Measurements from ENCODE around the gene SHISA2. TPM values are rescaled to one million over a fixed set of nuclear protein-coding genes. Genes with fewer than 3 reads are reported as not detected.

Gene SHISA2
- total and polyA plus RNA-seq, 2 of the 13 experiments (the other 11 are each of a cell fraction or from before 2014, with no cell fraction given), result not detected

DNA sequence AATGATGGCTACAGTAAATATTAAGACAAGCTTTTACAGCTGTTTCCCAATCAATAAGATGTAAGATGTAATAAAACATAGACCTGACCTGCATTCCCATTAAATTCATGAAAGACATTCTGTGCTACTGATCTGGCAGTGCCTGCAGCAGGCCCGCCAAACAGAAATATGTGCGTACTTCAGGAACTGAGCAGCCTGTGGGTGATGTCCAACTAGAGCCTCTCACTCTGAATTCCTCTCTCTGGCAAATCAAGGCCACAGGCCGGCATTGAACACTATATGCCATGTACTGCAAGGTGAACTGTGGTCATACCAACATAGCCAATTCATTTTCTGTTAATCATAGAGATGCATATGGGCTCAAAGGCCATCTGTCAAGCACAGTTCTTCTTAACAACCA is 17.8 kb downstream of the SHISA2 start:
- Histone ChIP-seq H3K36me3 (replicated peaks in 1 of 2; ENCODE audit: control insufficient read depth in 1 of 2, insufficient read depth in 2 of 2, low read length in 2 of 2) (no peaks in the 10 kb centered on the region), H3K27ac (ENCODE audit: extremely low read length, insufficient read depth, low read length) (no peak overlapping the region), H3K4me3 (replicated peaks in 1 of 3; ENCODE audit: insufficient read depth in 1 of 3, low read depth in 2 of 3, low read length in 3 of 3) (no peak overlapping the region), H3K79me2 (ENCODE audit: insufficient read depth, low read length) (no peaks in the 10 kb centered on the region), H3K4me1 (ENCODE audit: insufficient read depth, low read length) (no peaks in the 10 kb centered on the region), H2AFZ (ENCODE audit: low read length) (no peak overlapping the region), H3K9ac (ENCODE audit: insufficient read depth, low read depth, low read length) (no peak overlapping the region), H3K9me3 (ENCODE audit: low read length) (no peaks in the 10 kb centered on the region), H3K4me2 (ENCODE audit: low read depth, low read length) (no peak overlapping the region), H4K20me1 (ENCODE audit: insufficient read depth, low read length) (no peaks in the 10 kb centered on the region), H3K27me3 (ENCODE audit: control insufficient read depth in 1 of 2, insufficient read depth in 2 of 2, low read length in 2 of 2) (no peaks in the 10 kb centered on the region; a peak in 2 of 5 replicates)
- DNase-seq (ENCODE audit: low spot score), result no peak
- CTCF ChIA-PET (ENCODE audit: low intra/inter-chr PET ratio, low total read pairs), result no interaction called here
- POLR2A ChIA-PET, result no interaction called here
- no TSS peak for BruUV-seq (replicated peaks)
- FAIRE-seq, result no peak
- intact Hi-C loops (cut with micrococcal nuclease; ENCODE audit: unreplicated experiment) (no loop called here), in situ Hi-C loops (cut with HindIII; ENCODE audit: extremely low pct_ligation_motif_present, low pct_unique_long_range_greater_than_20kb) (no loop called here)
- ATAC-seq, result no peak
- no peak for TF ChIP-seq CENPX (CRISPR knock-in tag; IDR thresholded peaks at IDR 0.05)
- TF ChIP-seq SMAD3 (CRISPR knock-in tag; IDR thresholded peaks at IDR 0.05), result no peak
- 3% methylated on average over 3 of the region's 3 CpGs for WGBS (ENCODE audit: low lambda C conversion rate)

DNA sequence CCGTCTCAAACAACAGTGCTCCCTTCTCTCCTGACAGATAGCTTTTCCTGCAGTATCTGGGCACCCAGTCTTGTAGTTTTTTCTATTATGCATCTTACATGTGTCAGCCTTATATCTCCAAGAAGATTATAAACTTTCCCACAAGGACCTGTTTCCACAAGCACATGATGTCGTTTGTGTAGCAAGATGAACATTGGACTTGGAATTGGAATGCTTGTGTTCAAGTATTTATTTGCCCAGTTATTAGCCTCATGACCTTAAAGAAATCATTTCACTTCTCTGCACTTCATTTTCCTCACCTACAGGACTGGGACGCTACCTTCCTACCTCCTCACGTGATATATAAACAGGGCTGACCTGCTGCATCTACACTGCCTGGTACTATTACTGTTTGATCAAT is 21.5 kb downstream of the SHISA2 start:
- no TSS peak for BruUV-seq (replicated peaks)
- Histone ChIP-seq H3K9me3 (ENCODE audit: low read length) (no peaks in the 10 kb centered on the region), H3K4me1 (ENCODE audit: insufficient read depth, low read length) (no peaks in the 10 kb centered on the region), H3K79me2 (ENCODE audit: insufficient read depth, low read length) (no peaks in the 10 kb centered on the region), H3K4me3 (replicated peaks in 1 of 3; ENCODE audit: insufficient read depth in 1 of 3, low read depth in 2 of 3, low read length in 3 of 3) (no peak overlapping the region), H3K9ac (ENCODE audit: insufficient read depth, low read depth, low read length) (no peak overlapping the region), H2AFZ (ENCODE audit: low read length) (no peak overlapping the region), H3K4me2 (ENCODE audit: low read depth, low read length) (no peak overlapping the region), H4K20me1 (ENCODE audit: insufficient read depth, low read length) (no peaks in the 10 kb centered on the region), H3K27ac (ENCODE audit: extremely low read length, insufficient read depth, low read length) (no peak overlapping the region), H3K36me3 (replicated peaks in 1 of 2; ENCODE audit: control insufficient read depth in 1 of 2, insufficient read depth in 2 of 2, low read length in 2 of 2) (no peaks in the 10 kb centered on the region), H3K27me3 (ENCODE audit: control insufficient read depth in 1 of 2, insufficient read depth in 2 of 2, low read length in 2 of 2) (peaks cover 0 to 11% of the 10 kb centered on the region in 2 experiments; a peak in 2 of 5 replicates)
- ChIA-PET CTCF (ENCODE audit: low intra/inter-chr PET ratio, low total read pairs) (no interaction called here), POLR2A (no interaction called here)
- no peak for DNase-seq (ENCODE audit: low spot score)
- no peak for ATAC-seq
- intact Hi-C loops (cut with micrococcal nuclease; ENCODE audit: unreplicated experiment) (no loop called here), in situ Hi-C loops (cut with HindIII; ENCODE audit: extremely low pct_ligation_motif_present, low pct_unique_long_range_greater_than_20kb) (no loop called here)
- TF ChIP-seq MBNL3 (CRISPR knock-in tag; conservative IDR thresholded peaks at IDR 0.05), result no peak
- no peak for TF ChIP-seq MAFG (CRISPR knock-in tag; IDR thresholded peaks at IDR 0.05)
- TF ChIP-seq, protein P1, sequence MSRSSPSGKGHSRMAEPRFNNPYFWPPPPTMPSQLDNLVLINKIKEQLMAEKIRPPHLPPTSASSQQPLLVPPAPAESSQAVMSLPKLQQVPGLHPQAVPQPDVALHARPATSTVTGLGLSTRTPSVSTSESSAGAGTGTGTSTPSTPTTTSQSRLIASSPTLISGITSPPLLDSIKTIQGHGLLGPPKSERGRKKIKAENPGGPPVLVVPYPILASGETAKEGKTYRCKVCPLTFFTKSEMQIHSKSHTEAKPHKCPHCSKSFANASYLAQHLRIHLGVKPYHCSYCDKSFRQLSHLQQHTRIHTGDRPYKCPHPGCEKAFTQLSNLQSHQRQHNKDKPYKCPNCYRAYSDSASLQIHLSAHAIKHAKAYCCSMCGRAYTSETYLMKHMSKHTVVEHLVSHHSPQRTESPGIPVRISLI (CRISPR knock-in tag; IDR thresholded peaks at IDR 0.05; ENCODE audit: borderline replicate concordance), result no peak
- no peak for TF ChIP-seq NFYC (CRISPR knock-in tag; IDR thresholded peaks at IDR 0.05)
- TF ChIP-seq MIXL1 (CRISPR knock-in tag; IDR thresholded peaks at IDR 0.05), result no peak
- TF ChIP-seq MAF1 (CRISPR knock-in tag; IDR thresholded peaks at IDR 0.05; ENCODE audit: borderline replicate concordance), result no peak
- no peak for TF ChIP-seq ZNF572 (CRISPR knock-in tag; IDR thresholded peaks at IDR 0.05)
- TF ChIP-seq RFX3 (CRISPR knock-in tag; IDR thresholded peaks at IDR 0.05), result no peak
- TF ChIP-seq ZNF441 (CRISPR knock-in tag; IDR thresholded peaks at IDR 0.05; ENCODE audit: borderline replicate concordance), result no peak
- no peak for TF ChIP-seq ZNF224 (CRISPR knock-in tag; IDR thresholded peaks at IDR 0.05)
- TF ChIP-seq KMT2A (CRISPR knock-in tag; IDR thresholded peaks at IDR 0.05), result no peak
- TF ChIP-seq, protein P2, sequence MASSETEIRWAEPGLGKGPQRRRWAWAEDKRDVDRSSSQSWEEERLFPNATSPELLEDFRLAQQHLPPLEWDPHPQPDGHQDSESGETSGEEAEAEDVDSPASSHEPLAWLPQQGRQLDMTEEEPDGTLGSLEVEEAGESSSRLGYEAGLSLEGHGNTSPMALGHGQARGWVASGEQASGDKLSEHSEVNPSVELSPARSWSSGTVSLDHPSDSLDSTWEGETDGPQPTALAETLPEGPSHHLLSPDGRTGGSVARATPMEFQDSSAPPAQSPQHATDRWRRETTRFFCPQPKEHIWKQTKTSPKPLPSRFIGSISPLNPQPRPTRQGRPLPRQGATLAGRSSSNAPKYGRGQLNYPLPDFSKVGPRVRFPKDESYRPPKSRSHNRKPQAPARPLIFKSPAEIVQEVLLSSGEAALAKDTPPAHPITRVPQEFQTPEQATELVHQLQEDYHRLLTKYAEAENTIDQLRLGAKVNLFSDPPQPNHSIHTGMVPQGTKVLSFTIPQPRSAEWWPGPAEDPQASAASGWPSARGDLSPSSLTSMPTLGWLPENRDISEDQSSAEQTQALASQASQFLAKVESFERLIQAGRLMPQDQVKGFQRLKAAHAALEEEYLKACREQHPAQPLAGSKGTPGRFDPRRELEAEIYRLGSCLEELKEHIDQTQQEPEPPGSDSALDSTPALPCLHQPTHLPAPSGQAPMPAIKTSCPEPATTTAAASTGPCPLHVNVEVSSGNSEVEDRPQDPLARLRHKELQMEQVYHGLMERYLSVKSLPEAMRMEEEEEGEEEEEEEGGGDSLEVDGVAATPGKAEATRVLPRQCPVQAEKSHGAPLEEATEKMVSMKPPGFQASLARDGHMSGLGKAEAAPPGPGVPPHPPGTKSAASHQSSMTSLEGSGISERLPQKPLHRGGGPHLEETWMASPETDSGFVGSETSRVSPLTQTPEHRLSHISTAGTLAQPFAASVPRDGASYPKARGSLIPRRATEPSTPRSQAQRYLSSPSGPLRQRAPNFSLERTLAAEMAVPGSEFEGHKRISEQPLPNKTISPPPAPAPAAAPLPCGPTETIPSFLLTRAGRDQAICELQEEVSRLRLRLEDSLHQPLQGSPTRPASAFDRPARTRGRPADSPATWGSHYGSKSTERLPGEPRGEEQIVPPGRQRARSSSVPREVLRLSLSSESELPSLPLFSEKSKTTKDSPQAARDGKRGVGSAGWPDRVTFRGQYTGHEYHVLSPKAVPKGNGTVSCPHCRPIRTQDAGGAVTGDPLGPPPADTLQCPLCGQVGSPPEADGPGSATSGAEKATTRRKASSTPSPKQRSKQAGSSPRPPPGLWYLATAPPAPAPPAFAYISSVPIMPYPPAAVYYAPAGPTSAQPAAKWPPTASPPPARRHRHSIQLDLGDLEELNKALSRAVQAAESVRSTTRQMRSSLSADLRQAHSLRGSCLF (CRISPR knock-in tag; IDR thresholded peaks at IDR 0.05; ENCODE audit: borderline replicate concordance), result no peak
- under 1% methylated on average over 4 of the region's 4 CpGs for WGBS (ENCODE audit: low lambda C conversion rate)
- no peak for FAIRE-seq

Data from HepG2 (cell line).